Activated naive CD4-positive, alpha-beta T cell treated with anti-CD3 and anti-CD28 coated beads, Interleukin-2, amount 10 ng/mL, durations not matched to agents 7 days and 5 days (primary cell): ENCODE data around the gene BCOR.

Experiments
- CTCF ChIA-PET: fragments of 350-600 bp; sonication (Branson Sonifier 250); formaldehyde crosslinking; loops from one replicate; lab custom pipeline; 2021; ENCODE audit warnings: antibody characterized with exemption; lab: Charles Lee
- DNase-seq: peaks from one replicate; pipeline ENCODE4 v3.0.0-alpha.2; 2020
- H3K27ac Mint-ChIP-seq: one replicate; pipeline ENCODE4 v1.8.0; 2021; ENCODE audit warnings: mild to moderate bottlenecking, moderate library complexity, mixed read lengths
- H3K27me3 Mint-ChIP-seq: one replicate; pipeline ENCODE4 v1.8.0; 2021; ENCODE audit warnings: mild to moderate bottlenecking, mixed read lengths
- H3K36me3 Mint-ChIP-seq: one replicate; pipeline ENCODE4 v1.8.0; 2021; ENCODE audit warnings: mixed read lengths
- H3K4me1 Mint-ChIP-seq: one replicate; pipeline ENCODE4 v1.8.0; 2021; ENCODE audit warnings: mixed read lengths
- H3K4me3 Mint-ChIP-seq: one replicate; pipeline ENCODE4 v1.8.0; 2021; ENCODE audit warnings: mild to moderate bottlenecking, moderate library complexity, mixed read lengths
- H3K9me3 Mint-ChIP-seq: one replicate; pipeline ENCODE4 v1.8.0; 2021; ENCODE audit warnings: mixed read lengths

BCOR gene

GRCh38 chrX:40087425-40088298 is 10.1 kb downstream of the BCOR start:
- Mint-ChIP-seq H3K27ac (no peak overlapping the region), H3K4me3 (no peak overlapping the region), H3K36me3 (peaks cover 16% of the 10 kb centered on the region), H3K27me3 (no peaks in the 10 kb centered on the region), H3K4me1 (peaks cover 64% of the 10 kb centered on the region), H3K9me3 (no peaks in the 10 kb centered on the region)
- CTCF ChIA-PET: no interaction called here
- no peak for DNase-seq

DNA sequence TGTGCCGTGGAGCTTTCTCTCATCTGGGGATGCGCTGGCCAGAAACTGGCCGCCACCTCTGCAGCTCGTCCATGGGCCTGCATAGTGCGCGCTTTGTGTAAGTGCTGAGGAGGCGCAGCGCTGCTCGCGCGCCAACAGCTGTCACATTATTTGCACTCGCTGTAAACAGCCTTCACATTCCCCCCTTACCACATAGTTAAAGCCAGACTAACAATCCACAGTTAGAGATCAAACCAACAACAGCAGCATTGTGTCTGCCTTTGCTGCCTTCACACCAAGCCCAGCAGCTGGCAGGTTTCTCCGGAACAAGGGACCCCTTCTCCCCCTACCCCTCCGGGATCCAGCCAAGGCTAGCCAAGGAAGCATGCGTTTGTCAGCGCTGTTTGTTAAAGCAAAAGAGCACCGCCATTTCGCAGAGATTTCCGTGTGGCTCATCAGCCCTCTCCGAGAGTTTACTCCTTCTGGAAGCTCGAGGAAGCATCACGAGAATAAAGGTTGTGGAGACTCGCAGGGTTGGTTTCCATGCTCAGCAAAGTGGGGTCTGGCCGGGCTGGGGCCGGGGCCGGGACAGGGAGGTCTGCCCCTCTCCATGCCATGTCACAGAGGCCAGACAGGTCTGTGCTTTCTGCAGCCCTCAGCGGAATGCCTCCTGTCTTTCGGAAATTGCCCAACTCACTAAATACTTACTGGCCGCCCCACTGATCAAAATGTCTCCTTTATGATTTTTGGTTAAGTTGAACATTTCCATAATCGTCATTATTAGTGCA is 11.0 kb downstream of the BCOR start:
- Mint-ChIP-seq H3K4me1 (peaks cover 67% of the 10 kb centered on the region), H3K27ac (no peak overlapping the region), H3K36me3 (peaks cover 14% of the 10 kb centered on the region), H3K9me3 (no peaks in the 10 kb centered on the region), H3K4me3 (no peak overlapping the region), H3K27me3 (no peaks in the 10 kb centered on the region)
- DNase-seq: no peak
- CTCF ChIA-PET: no interaction called here

- DNase-seq: no peak
- Mint-ChIP-seq H3K9me3 (no peaks in the 10 kb centered on the region), H3K27me3 (no peaks in the 10 kb centered on the region), H3K4me1 (peaks cover 67% of the 10 kb centered on the region), H3K4me3 (no peak overlapping the region), H3K27ac (no peak overlapping the region), H3K36me3 (peaks cover 7% of the 10 kb centered on the region)
- CTCF ChIA-PET: no interaction called here
Observed at GRCh38 chrX:40085714-40086113, 12.0 kb downstream of the BCOR start.

GRCh38 chrX:40085102-40085551 is 12.6 kb downstream of the BCOR start:
- Mint-ChIP-seq H3K4me3 (no peak overlapping the region), H3K4me1 (peaks cover 69% of the 10 kb centered on the region)
- CTCF ChIA-PET: no interaction called here

DNA sequence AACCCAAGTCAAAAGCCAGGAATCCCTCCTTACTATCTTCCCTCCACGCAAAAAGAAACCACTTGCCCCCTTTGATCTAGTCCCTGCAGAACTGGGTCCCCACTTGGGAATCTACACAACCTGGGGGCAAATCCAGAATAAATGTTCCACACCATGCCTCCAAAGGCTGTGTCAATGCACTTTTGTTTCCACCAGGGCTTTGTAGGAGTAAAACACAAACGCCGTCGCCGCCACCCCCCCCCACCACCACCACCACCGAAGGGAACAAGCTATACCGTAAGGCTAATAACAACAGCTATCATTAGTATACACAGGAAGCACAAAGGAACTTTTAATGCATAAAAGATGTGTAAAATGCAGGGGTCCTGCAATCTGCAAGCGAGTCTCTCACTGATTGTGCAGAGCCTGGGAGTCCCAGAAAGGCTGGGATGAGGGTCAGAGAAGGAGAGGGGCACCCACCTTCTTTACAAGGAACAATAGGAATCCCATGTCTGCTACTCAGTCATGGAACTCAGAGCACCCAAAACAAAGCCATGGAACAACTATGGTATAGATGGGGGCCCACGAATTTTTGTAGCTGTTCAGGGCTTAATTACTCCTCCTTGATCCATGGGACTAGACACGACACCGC is 13.2 kb downstream of the BCOR start:
- Mint-ChIP-seq H3K9me3 (no peaks in the 10 kb centered on the region), H3K27ac (no peak overlapping the region), H3K36me3 (peaks cover 7% of the 10 kb centered on the region), H3K27me3 (no peaks in the 10 kb centered on the region), H3K4me1 (peaks cover 64% of the 10 kb centered on the region), H3K4me3 (peak overlapping the region; percentile 63)
- DNase-seq: no peak
- CTCF ChIA-PET: no interaction called here

More at GRCh38 chrX:40085102-40085551, 12.6 kb downstream of the BCOR start:
- Mint-ChIP-seq H3K27ac (no peak overlapping the region), H3K27me3 (no peaks in the 10 kb centered on the region), H3K9me3 (no peaks in the 10 kb centered on the region), H3K36me3 (peaks cover 7% of the 10 kb centered on the region)
- no peak for DNase-seq

- no peak overlapping the region for H3K27ac Mint-ChIP-seq
- peaks cover 7% of the 10 kb centered on the region for H3K36me3 Mint-ChIP-seq
- H3K27me3 Mint-ChIP-seq: no peaks in the 10 kb centered on the region
- H3K4me3 Mint-ChIP-seq: peak overlapping the region; percentile 63
- CTCF ChIA-PET: no interaction called here
- peaks cover 61% of the 10 kb centered on the region for H3K4me1 Mint-ChIP-seq
- no peak for DNase-seq
- H3K9me3 Mint-ChIP-seq: no peaks in the 10 kb centered on the region
Observed at GRCh38 chrX:40083979-40084359, 13.8 kb downstream of the BCOR start.

- CTCF ChIA-PET: no interaction called here
- Mint-ChIP-seq H3K4me1 (peaks cover 55% of the 10 kb centered on the region), H3K36me3 (peaks cover 7% of the 10 kb centered on the region), H3K4me3 (peak overlapping the region; percentile 63), H3K27ac (no peak overlapping the region), H3K27me3 (no peaks in the 10 kb centered on the region), H3K9me3 (no peaks in the 10 kb centered on the region)
- peak; percentile 43 for DNase-seq
Observed at GRCh38 chrX:40083120-40083978, 14.4 kb downstream of the BCOR start.

- Mint-ChIP-seq H3K9me3 (no peaks in the 10 kb centered on the region), H3K36me3 (peaks cover 7% of the 10 kb centered on the region), H3K27ac (peak overlapping the region; percentile 33), H3K27me3 (no peaks in the 10 kb centered on the region), H3K4me3 (peak overlapping the region; percentile 58), H3K4me1 (peaks cover 52% of the 10 kb centered on the region)
- CTCF ChIA-PET: no interaction called here
- DNase-seq: no peak
Observed at GRCh38 chrX:40082447-40083119, 15.2 kb downstream of the BCOR start.

GRCh38 chrX:40081679-40082068 is 16.1 kb downstream of the BCOR start:
- CTCF ChIA-PET: interaction anchor here (1.2 kb wide), 1 partner anchor 87 kb away, joined by 3 read pairs; no protein-coding TSS in a partner anchor
- DNase-seq: no peak
- no peaks in the 10 kb centered on the region for H3K9me3 Mint-ChIP-seq
- no peaks in the 10 kb centered on the region for H3K27me3 Mint-ChIP-seq
- H3K4me1 Mint-ChIP-seq: peaks cover 51% of the 10 kb centered on the region
- no peak overlapping the region for H3K4me3 Mint-ChIP-seq
- H3K36me3 Mint-ChIP-seq: peaks cover 10% of the 10 kb centered on the region
- H3K27ac Mint-ChIP-seq: no peak overlapping the region

- H3K27me3 Mint-ChIP-seq: no peaks in the 10 kb centered on the region
- DNase-seq: no peak
- H3K9me3 Mint-ChIP-seq: no peaks in the 10 kb centered on the region
- H3K27ac Mint-ChIP-seq: no peak overlapping the region
- CTCF ChIA-PET: interaction anchor here (1.2 kb wide), 1 partner anchor 88 kb away, joined by 3 read pairs; no protein-coding TSS in a partner anchor
- H3K36me3 Mint-ChIP-seq: peaks cover 10% of the 10 kb centered on the region
- H3K4me3 Mint-ChIP-seq: no peak overlapping the region
- peaks cover 45% of the 10 kb centered on the region for H3K4me1 Mint-ChIP-seq
Observed at GRCh38 chrX:40080894-40081678, 16.7 kb downstream of the BCOR start.

DNA sequence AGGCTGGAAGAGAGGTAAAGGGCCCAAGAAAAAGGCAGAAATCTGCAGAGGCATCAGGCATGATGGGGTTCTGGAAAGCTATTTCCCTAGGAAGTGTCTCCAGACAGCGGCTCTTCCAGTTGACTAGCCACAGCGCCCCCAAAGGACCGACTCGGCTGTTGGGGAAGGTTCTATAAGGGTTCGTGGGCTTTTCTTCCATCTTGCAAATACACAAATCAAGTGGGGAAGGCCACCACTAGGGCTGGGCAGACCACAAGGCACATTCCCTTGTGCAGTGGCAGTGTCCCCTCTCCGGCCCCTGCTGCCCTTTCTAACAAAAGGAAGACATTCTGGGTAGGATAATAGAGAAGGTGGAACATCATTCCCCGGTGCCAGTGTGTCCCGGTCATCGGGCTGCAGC is 18.2 kb downstream of the BCOR start:
- Mint-ChIP-seq H3K36me3 (peaks cover 10% of the 10 kb centered on the region), H3K4me3 (no peak overlapping the region), H3K4me1 (peaks cover 34% of the 10 kb centered on the region), H3K27me3 (no peaks in the 10 kb centered on the region), H3K27ac (no peak overlapping the region), H3K9me3 (no peaks in the 10 kb centered on the region)
- DNase-seq: no peak
- CTCF ChIA-PET: no interaction called here

DNA sequence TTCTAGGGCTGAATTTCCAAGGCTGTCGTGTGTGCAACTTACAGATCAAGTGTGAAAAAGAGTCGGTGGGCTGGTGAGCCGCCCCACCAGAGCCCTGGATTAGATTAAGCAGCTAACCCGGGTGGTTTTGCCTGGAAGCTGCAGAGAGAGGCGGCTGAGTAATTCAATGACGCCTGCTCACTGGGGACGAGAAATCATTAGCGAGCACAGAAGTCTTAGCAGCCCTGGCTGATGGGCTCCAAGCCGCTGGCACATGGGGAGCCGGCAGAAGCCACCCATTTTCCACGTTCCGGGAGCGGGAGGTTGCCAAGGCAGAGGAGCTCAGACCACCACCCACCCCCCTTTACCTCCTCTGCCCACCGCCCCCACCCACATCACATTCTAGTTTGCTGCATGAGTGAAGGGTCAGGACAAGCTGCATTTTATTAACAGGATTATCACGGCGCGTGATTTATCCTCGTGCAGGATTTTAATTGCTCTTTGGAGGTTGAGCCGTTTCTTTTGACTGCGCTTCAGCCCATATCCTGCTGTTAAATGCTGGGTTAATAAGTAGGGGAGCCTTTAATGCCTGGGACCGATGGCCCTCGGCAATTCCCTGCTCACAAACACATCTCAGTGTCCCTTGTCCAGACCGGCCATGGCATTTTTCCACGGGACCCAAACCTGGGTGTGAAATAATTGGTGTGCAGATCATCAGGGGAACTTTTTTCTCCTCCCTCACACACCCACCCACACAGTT is 19.1 kb downstream of the BCOR start:
- Mint-ChIP-seq H3K27ac (no peak overlapping the region), H3K9me3 (no peaks in the 10 kb centered on the region), H3K4me1 (peaks cover 25% of the 10 kb centered on the region), H3K27me3 (no peaks in the 10 kb centered on the region), H3K36me3 (peaks cover 17% of the 10 kb centered on the region), H3K4me3 (no peak overlapping the region)
- DNase-seq: no peak
- CTCF ChIA-PET: no interaction called here
